MM.1S (cell line): ENCODE measurements around the gene TIPIN.

ENCODE experiments used
- EZH2 ChIP-seq: fragments of 300-600 bp; sonication (generic); optimal IDR thresholded peaks from 2 replicates; pipeline ENCODE3; 2017; ENCODE audit warnings: low read depth, mild to moderate bottlenecking, antibody characterized with exemption, low read length, mixed read lengths
- EZH2phosphoT487 ChIP-seq: fragments of 300-600 bp; sonication (generic); IDR thresholded peaks from 2 replicates; pipeline ENCODE4 v1.6.1; 2018; ENCODE audit warnings: antibody characterized with exemption, low read length
- TF ChIP-seq, protein P1 (sequence below): fragments of 300-600 bp; sonication (generic); IDR thresholded peaks from 2 replicates; pipeline ENCODE4 v1.5.1; 2016; ENCODE audit warnings: antibody characterized with exemption, low read length, mixed read lengths

DNA sequence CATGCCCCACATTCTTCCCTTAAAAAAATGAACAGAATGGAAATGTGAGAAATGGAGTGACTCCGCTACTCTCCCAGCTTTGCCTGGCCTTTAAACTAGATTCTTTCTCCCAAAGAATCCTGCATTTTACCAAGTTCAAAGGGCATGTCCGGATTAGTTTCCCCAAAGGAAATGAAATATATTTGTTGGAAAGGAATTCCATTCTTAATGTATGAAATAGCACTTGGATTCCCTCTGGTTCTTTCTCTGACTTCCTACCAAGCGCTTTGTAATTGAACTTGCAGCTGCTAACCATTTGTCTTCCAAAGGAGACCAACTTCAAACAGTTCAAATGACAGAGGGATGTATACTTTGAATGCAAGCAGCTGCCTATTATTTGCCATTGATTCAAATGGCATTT lies 49.1 kb upstream of the TIPIN start:
- TF ChIP-seq EZH2: no peak
- TF ChIP-seq, protein P1, sequence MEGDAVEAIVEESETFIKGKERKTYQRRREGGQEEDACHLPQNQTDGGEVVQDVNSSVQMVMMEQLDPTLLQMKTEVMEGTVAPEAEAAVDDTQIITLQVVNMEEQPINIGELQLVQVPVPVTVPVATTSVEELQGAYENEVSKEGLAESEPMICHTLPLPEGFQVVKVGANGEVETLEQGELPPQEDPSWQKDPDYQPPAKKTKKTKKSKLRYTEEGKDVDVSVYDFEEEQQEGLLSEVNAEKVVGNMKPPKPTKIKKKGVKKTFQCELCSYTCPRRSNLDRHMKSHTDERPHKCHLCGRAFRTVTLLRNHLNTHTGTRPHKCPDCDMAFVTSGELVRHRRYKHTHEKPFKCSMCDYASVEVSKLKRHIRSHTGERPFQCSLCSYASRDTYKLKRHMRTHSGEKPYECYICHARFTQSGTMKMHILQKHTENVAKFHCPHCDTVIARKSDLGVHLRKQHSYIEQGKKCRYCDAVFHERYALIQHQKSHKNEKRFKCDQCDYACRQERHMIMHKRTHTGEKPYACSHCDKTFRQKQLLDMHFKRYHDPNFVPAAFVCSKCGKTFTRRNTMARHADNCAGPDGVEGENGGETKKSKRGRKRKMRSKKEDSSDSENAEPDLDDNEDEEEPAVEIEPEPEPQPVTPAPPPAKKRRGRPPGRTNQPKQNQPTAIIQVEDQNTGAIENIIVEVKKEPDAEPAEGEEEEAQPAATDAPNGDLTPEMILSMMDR: no peak
- no peak for TF ChIP-seq EZH2phosphoT487
